IPS DF 6.9 (cell line): ENCODE data around the gene GFOD1.

ENCODE experiments used
- DNase-seq: peaks from one replicate; pipeline ENCODE4 v3.0.0-alpha.2; 2013; ENCODE audit warnings: low read depth, low spot score
- H3K27ac ChIP-seq: one replicate; pipeline ENCODE4 v1.5.1; 2013; ENCODE audit warnings: low read length, control low read depth
- H3K27me3 ChIP-seq: 2 replicates; pipeline ENCODE4 v1.6.1; 2013; ENCODE audit warnings: mild to moderate bottlenecking, low read length; ENCODE audit not compliant: control insufficient read depth, insufficient read depth
- H3K36me3 ChIP-seq: 2 replicates; pipeline ENCODE4 v1.6.1; 2013; ENCODE audit warnings: low read length; ENCODE audit not compliant: control insufficient read depth, insufficient read depth
- H3K4me1 ChIP-seq: 2 replicates; pipeline ENCODE4 v1.6.1; 2013; ENCODE audit warnings: low read length; ENCODE audit not compliant: control insufficient read depth, insufficient read depth
- H3K4me3 ChIP-seq: 2 replicates; pipeline ENCODE4 v1.5.1; 2013; ENCODE audit warnings: mild to moderate bottlenecking, low read length
- H3K9me3 ChIP-seq: 2 replicates; pipeline ENCODE4 v1.6.1; 2013; ENCODE audit warnings: low read length, inconsistent platforms; ENCODE audit not compliant: control insufficient read depth, insufficient read depth
- WGBS: extraction: QIAGEN DNeasy Blood & Tissue Kit; methylation state at CpG from one replicate; pipeline ENCODE4 v1.1.7; 2013; ENCODE audit warnings: mixed read lengths, missing lambda C conversion rate; ENCODE audit not compliant: insufficient read length, insufficient coverage; 5-methylcytosine and 5-hydroxymethylcytosine counted together

Gene GFOD1

GRCh38 chr6:13367396-13367795, 120.0 kb downstream of the GFOD1 start:
- no peaks in the 10 kb centered on the region for H3K36me3 ChIP-seq
- no peak for DNase-seq
- no peaks in the 10 kb centered on the region for H3K9me3 ChIP-seq
- H3K27me3 ChIP-seq, result no peaks in the 10 kb centered on the region
- no CpG with 5 or more reads among the region's 3 CpGs for WGBS
- peaks cover 7% of the 10 kb centered on the region for H3K4me1 ChIP-seq
- no peak overlapping the region for H3K4me3 ChIP-seq
- H3K27ac ChIP-seq, result no peak overlapping the region

GRCh38 chr6:13365320-13365719, 122.1 kb downstream of the GFOD1 start:
- H3K27me3 ChIP-seq, result no peaks in the 10 kb centered on the region
- H3K27ac ChIP-seq, result no peak overlapping the region
- DNase-seq, result no peak
- no CpG with 5 or more reads among the region's 39 CpGs for WGBS
- H3K4me3 ChIP-seq, result no peak overlapping the region
- peaks cover 7% of the 10 kb centered on the region for H3K4me1 ChIP-seq
- no peaks in the 10 kb centered on the region for H3K36me3 ChIP-seq
- H3K9me3 ChIP-seq, result no peaks in the 10 kb centered on the region

- Histone ChIP-seq H3K27me3 (no peaks in the 10 kb centered on the region), H3K4me1 (peaks cover 7% of the 10 kb centered on the region), H3K36me3 (no peaks in the 10 kb centered on the region), H3K9me3 (no peaks in the 10 kb centered on the region), H3K4me3 (no peak overlapping the region), H3K27ac (no peak overlapping the region)
- no CpG with 5 or more reads among the region's 34 CpGs for WGBS
- DNase-seq, result no peak
Measured at GRCh38 chr6:13364842-13365241, 122.6 kb downstream of the GFOD1 start.

GRCh38 chr6:13362412-13362811, 125.0 kb downstream of the GFOD1 start:
- no peak for DNase-seq

GRCh38 chr6:13360671-13361540, 126.5 kb downstream of the GFOD1 start:
- no peak for DNase-seq
- Histone ChIP-seq H3K27me3 (no peaks in the 10 kb centered on the region), H3K27ac (no peak overlapping the region), H3K4me3 (no peak overlapping the region), H3K36me3 (no peaks in the 10 kb centered on the region), H3K4me1 (peaks cover 2% of the 10 kb centered on the region; the same call in 1 of the 2 replicates), H3K9me3 (no peaks in the 10 kb centered on the region)
- WGBS, result no CpG with 5 or more reads among the region's 6 CpGs

More at GRCh38 chr6:13362412-13362811, 125.0 kb downstream of the GFOD1 start:
- no peak overlapping the region for H3K4me3 ChIP-seq
- no peaks in the 10 kb centered on the region for H3K36me3 ChIP-seq
- peaks cover 4% of the 10 kb centered on the region for H3K4me1 ChIP-seq
- H3K9me3 ChIP-seq, result no peaks in the 10 kb centered on the region
- H3K27me3 ChIP-seq, result no peaks in the 10 kb centered on the region
- WGBS, result no CpG with 5 or more reads among the region's 5 CpGs
- no peak overlapping the region for H3K27ac ChIP-seq

GRCh38 chr6:13359287-13359686, 128.1 kb downstream of the GFOD1 start:
- H3K9me3 ChIP-seq, result no peaks in the 10 kb centered on the region
- no peak for DNase-seq
- H3K4me1 ChIP-seq, result peaks cover 3% of the 10 kb centered on the region; the same call in 1 of the 2 replicates
- H3K4me3 ChIP-seq, result no peak overlapping the region
- H3K36me3 ChIP-seq, result no peaks in the 10 kb centered on the region
- H3K27ac ChIP-seq, result no peak overlapping the region
- WGBS, result no CpG with 5 or more reads among the region's 6 CpGs
- no peaks in the 10 kb centered on the region for H3K27me3 ChIP-seq

GRCh38 chr6:13358511-13358910, 128.9 kb downstream of the GFOD1 start:
- H3K4me1 ChIP-seq, result 0 out of 2 replicates have a peak, but pooled peaks cover 1% of the 10 kb centered on the region
- WGBS, result no CpG with 5 or more reads among the region's 2 CpGs

GRCh38 chr6:13357551-13358075, 129.8 kb downstream of the GFOD1 start:
- H3K9me3 ChIP-seq, result no peaks in the 10 kb centered on the region
- H3K4me3 ChIP-seq, result no peak overlapping the region
- H3K27ac ChIP-seq, result no peak overlapping the region
- H3K36me3 ChIP-seq, result no peaks in the 10 kb centered on the region
- no peaks in the 10 kb centered on the region for H3K27me3 ChIP-seq
- no peak for DNase-seq
- WGBS, result no CpG with 5 or more reads among the region's 14 CpGs
- H3K4me1 ChIP-seq, result 0 out of 2 replicates have a peak, but pooled peaks cover 1% of the 10 kb centered on the region

More at GRCh38 chr6:13358511-13358910, 128.9 kb downstream of the GFOD1 start:
- Histone ChIP-seq H3K36me3 (no peaks in the 10 kb centered on the region), H3K27me3 (no peaks in the 10 kb centered on the region), H3K9me3 (no peaks in the 10 kb centered on the region), H3K27ac (no peak overlapping the region), H3K4me3 (no peak overlapping the region)
- DNase-seq, result no peak

GRCh38 chr6:13355999-13356785, 131.2 kb downstream of the GFOD1 start:
- Histone ChIP-seq H3K27me3 (no peaks in the 10 kb centered on the region), H3K4me3 (no peak overlapping the region), H3K9me3 (no peaks in the 10 kb centered on the region), H3K4me1 (peaks cover 2% of the 10 kb centered on the region; the same call in 1 of the 2 replicates), H3K36me3 (no peaks in the 10 kb centered on the region), H3K27ac (no peak overlapping the region)
- WGBS, result no CpG with 5 or more reads among the region's 6 CpGs
- no peak for DNase-seq
